ENCODE results near the gene TRIM31. TPM values are rescaled to one million over a fixed set of nuclear protein-coding genes. Genes with fewer than 3 reads are reported as not detected.
A peak's percentile ranks its signal among the peaks of the same experiment; 100 is the strongest.
"Not testable (repeated sequence)": the region's sequence is repeated elsewhere in the genome, so short reads cannot be mapped to it uniquely, and the experiment has no call there.

Gene TRIM31
- total RNA-seq, 2 donors from 2014 or later, result 0.26 TPM; not detected in 1

GRCh38 chr6:30127238-30128093 is 14.6 kb upstream of the TRIM31 start:
- peak in 1 of 4 donors; percentile 11 for DNase-seq

DNA sequence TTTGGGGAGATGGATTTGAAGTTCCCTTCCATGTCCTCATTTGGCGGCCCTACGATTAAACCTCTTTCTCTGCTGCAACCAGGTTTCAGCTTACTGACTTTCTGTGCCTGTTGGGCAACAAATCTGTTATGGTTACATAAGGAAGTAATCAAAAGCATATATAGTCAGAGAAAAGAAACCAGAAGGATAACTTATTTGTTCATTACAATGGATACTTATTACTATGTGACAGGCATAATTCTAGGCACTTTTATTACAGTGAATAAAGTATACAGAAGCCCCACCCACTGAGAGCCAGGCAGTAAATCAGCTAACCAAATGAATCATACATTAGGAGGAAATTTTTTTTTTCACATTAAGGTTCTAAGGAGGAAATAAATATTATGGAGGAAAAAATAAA is 9.6 kb upstream of the TRIM31 start:
- 22 to 53% methylated on average over 2 of the region's 2 CpGs for WGBS, 2 donors
- H3K4me1 ChIP-seq, result peaks cover under 1% of the 10 kb centered on the region
- ATAC-seq, result no peak
- H3K36me3 ChIP-seq (replicated peaks in 1 of 2; ENCODE audit: insufficient read depth in 1 of 2, low read depth in 2 of 2), result no peaks in the 10 kb centered on the region
- intact Hi-C loops (cut with DNase I), result no loop called here
- TF ChIP-seq, protein P1, sequence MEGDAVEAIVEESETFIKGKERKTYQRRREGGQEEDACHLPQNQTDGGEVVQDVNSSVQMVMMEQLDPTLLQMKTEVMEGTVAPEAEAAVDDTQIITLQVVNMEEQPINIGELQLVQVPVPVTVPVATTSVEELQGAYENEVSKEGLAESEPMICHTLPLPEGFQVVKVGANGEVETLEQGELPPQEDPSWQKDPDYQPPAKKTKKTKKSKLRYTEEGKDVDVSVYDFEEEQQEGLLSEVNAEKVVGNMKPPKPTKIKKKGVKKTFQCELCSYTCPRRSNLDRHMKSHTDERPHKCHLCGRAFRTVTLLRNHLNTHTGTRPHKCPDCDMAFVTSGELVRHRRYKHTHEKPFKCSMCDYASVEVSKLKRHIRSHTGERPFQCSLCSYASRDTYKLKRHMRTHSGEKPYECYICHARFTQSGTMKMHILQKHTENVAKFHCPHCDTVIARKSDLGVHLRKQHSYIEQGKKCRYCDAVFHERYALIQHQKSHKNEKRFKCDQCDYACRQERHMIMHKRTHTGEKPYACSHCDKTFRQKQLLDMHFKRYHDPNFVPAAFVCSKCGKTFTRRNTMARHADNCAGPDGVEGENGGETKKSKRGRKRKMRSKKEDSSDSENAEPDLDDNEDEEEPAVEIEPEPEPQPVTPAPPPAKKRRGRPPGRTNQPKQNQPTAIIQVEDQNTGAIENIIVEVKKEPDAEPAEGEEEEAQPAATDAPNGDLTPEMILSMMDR (IDR thresholded peaks at IDR 0.05), result no peak
- no peak for TF ChIP-seq POLR2A (IDR thresholded peaks at IDR 0.05)
- H3K9me3 ChIP-seq, result no peaks in the 10 kb centered on the region
- H3K27ac ChIP-seq, result no peak overlapping the region
- no peak for DNase-seq
- peaks cover 0 to under 1% of the 10 kb centered on the region in 2 donors for H3K27me3 ChIP-seq
- H3K4me3 ChIP-seq, result no peak overlapping the region

More at GRCh38 chr6:30127238-30128093, 14.6 kb upstream of the TRIM31 start:
- intact Hi-C loops (cut with DNase I), result no loop called here
- H3K4me3 ChIP-seq, result no peak overlapping the region
- peaks cover 10% of the 10 kb centered on the region for H3K4me1 ChIP-seq
- ATAC-seq, result no peak
- TF ChIP-seq, protein P1 (IDR thresholded peaks at IDR 0.05), result no peak
- no peak for TF ChIP-seq POLR2A (IDR thresholded peaks at IDR 0.05)
- 14 to 23% methylated on average over 39 to 50 of the region's 50 CpGs for WGBS, 2 donors
- peaks cover 0 to 24% of the 10 kb centered on the region in 2 donors for H3K27me3 ChIP-seq
- no peak overlapping the region for H3K27ac ChIP-seq
- H3K9me3 ChIP-seq, result no peaks in the 10 kb centered on the region
- no peaks in the 10 kb centered on the region for H3K36me3 ChIP-seq (replicated peaks in 1 of 2; ENCODE audit: insufficient read depth in 1 of 2, low read depth in 2 of 2)

DNA sequence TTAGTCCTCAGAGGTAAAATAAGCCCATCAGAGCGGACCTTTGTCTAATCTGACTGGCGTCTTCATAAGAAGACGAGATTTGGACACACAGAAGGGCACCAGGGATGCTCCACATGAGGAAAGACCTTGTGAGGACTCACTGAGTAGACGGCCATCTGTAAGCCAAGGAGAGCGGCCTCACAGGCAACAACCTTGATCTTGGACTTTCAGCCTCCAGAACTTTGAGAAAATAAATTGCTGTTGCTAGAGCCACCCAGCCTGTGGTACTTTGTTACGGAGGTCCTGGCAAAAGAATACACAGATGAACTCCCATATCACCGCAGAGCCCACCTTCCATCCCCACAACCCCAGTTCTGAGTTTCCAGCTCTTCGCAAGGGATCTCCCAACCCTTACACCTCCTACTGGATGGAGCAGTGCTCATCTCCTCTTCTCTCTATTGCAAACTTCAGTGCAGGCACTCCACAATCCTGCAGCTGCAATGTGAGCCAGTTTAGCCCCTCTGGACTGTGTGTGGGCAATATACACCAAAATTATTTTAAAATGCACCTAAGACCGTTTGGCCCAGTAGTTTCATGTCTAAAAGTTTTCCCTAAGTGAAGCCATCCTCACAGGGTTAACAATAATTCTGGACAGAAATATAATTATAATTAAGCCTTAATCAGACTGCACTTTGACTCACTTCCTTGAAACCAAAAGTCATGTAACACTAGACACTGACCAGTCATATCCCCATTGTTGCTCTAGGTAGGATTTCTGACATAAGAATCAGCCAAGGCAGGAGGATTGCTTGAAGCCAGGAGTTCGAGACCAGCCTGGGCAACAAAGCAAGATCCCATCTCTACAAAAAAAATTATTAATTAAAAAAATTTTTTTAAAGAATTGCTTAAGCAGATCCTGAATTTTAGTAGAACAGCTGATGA is 8.8 kb upstream of the TRIM31 start:
- ATAC-seq (no peak), DNase-seq (no peak)
- intact Hi-C loops (cut with DNase I), result no loop called here
- 62 to 69% methylated on average over 10 of the region's 10 CpGs for WGBS, 2 donors
- Histone ChIP-seq H3K9me3 (no peaks in the 10 kb centered on the region), H3K4me1 (no peaks in the 10 kb centered on the region), H3K27ac (no peak overlapping the region), H3K4me3 (no peak overlapping the region), H3K36me3 (replicated peaks in 1 of 2; ENCODE audit: insufficient read depth in 1 of 2, low read depth in 2 of 2) (no peaks in the 10 kb centered on the region), H3K27me3 (no peaks in the 10 kb centered on the region)
- no peak for TF ChIP-seq POLR2A (IDR thresholded peaks at IDR 0.05)

GRCh38 chr6:30118691-30119090 is 5.8 kb upstream of the TRIM31 start:
- DNase-seq; H3K4me1 ChIP-seq; ATAC-seq; H3K36me3 ChIP-seq (replicated peaks in 1 of 2; ENCODE audit: insufficient read depth in 1 of 2, low read depth in 2 of 2); H3K27ac ChIP-seq; H3K9me3 ChIP-seq; H3K27me3 ChIP-seq; intact Hi-C loops (cut with DNase I); H3K4me3 ChIP-seq: not testable (repeated sequence)
- 71 to 82% methylated on average over 4 to 5 of the region's 5 CpGs for WGBS, 2 donors

DNA sequence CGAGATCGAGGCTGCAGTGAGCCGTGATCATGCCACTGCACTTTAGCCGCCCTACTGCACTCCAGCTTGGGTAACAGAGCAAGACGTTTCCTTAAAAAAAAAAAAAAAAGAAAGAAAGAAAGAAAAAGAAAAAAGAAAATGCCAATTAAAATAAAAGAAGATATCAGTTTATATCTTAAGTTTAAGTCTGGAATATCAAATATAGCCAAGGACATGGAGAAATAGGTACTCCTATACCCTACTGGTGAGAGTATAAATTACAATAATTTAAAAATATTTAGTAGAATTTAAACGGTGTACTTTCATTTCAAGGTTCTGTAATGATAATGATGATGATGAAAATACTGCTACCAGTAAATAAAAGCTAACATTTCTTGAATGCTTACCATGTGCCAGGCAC is 3.8 kb upstream of the TRIM31 start:
- no peaks in the 10 kb centered on the region for H3K4me1 ChIP-seq
- no peak for TF ChIP-seq POLR2A (IDR thresholded peaks at IDR 0.05)
- TF ChIP-seq, protein P1 (IDR thresholded peaks at IDR 0.05), result peak in 3 of 7 experiments; percentile 6 to 19 (median 7)
- H3K27me3 ChIP-seq, result no peaks in the 10 kb centered on the region
- no peak overlapping the region for H3K27ac ChIP-seq
- ATAC-seq (no peak), DNase-seq (no peak)
- H3K4me3 ChIP-seq, result no peak overlapping the region
- 70 to 76% methylated on average over 6 of the region's 6 CpGs for WGBS, 2 donors
- intact Hi-C loops (cut with DNase I), result no loop called here
- H3K9me3 ChIP-seq, result no peaks in the 10 kb centered on the region
- H3K36me3 ChIP-seq (replicated peaks in 1 of 2; ENCODE audit: insufficient read depth in 1 of 2, low read depth in 2 of 2), result no peaks in the 10 kb centered on the region

All from body of pancreas (tissue), 4 donors.